Body of pancreas (tissue), 4 donors: ENCODE data around the gene MAEA. TPM values are rescaled to one million over a fixed set of nuclear protein-coding genes. Genes with fewer than 3 reads are reported as not detected.

Source experiments
- ATAC-seq: fragments of 150-250 bp; one replicate; pipeline ENCODE4 v1.9.1; 2016
- DNase-seq, 4 donors: peaks; one replicate each; pipeline ENCODE4 v3.0.0-alpha.2; 2019
- H3K27ac ChIP-seq, 4 donors: fragments of 200-600 bp; sonication (generic); 1 replicate in 3 of 4; 2 replicates in 1 of 4; pipeline versions ENCODE4 v1.5.1 to v1.6.1; 2016 to 2019; ENCODE audit warnings: mild to moderate bottlenecking in 1 of 4, mixed read lengths in 1 of 4, moderate library complexity in 1 of 4
- H3K27me3 ChIP-seq, 2 donors: fragments of 200-600 bp; sonication (generic); one replicate each; pipeline ENCODE4 v1.6.0; 2016; ENCODE audit warnings: mild to moderate bottlenecking in 1 of 2
- H3K36me3 ChIP-seq, 2 donors: fragments of 200-600 bp; sonication (generic); replicated peaks in 1 of 2; 2 replicates each; pipeline ENCODE4 v1.5.1; 2016; ENCODE audit warnings: low read depth in 2 of 2; ENCODE audit not compliant: insufficient read depth in 1 of 2
- H3K4me1 ChIP-seq: fragments of 200-600 bp; sonication (generic); one replicate; pipeline ENCODE4 v1.6.0; 2016
- H3K4me3 ChIP-seq, 2 donors: fragments of 200-600 bp; sonication (generic); 1 replicate in 1 of 2; 2 replicates in 1 of 2; pipeline ENCODE4 v1.5.1; 2016 to 2019
- H3K9me3 ChIP-seq, 3 donors: fragments of 200-600 bp; sonication (generic); 1 replicate in 2 of 3; 2 replicates in 1 of 3; pipeline ENCODE4 v1.5.1; 2016
- POLR2A ChIP-seq, 3 donors: fragments of 450-650 bp; IDR thresholded peaks; one replicate each; pipeline ENCODE4 v1.6.1; 2016; ENCODE audit warnings: antibody characterized with exemption in 3 of 3, mild to moderate bottlenecking in 2 of 3
- WGBS, 2 donors: methylation state at CpG; one replicate each; pipeline ENCODE4 v1.1.5; 2017; 5-methylcytosine and 5-hydroxymethylcytosine counted together
- intact Hi-C: fragments of 100-400 bp; cut with DNase I; formaldehyde crosslinking; loops from one replicate; pipeline ENCODE4 v1.15.1; 2023
- total RNA-seq, 2 donors: library from RNA; depleted of rRNA; stranded (reverse); fragments of >200 nt; gene quantifications; one replicate each; pipeline ENCODE4 v1.1.0, GENCODE V29; 2016
- TF ChIP-seq, protein P1 (sequence below), 7 experiments: fragments of 450-650 bp in 4 of 7; fragments of 200-600 bp in 3 of 7; sonication (generic) in 3 of 7; IDR thresholded peaks; one replicate each; pipeline ENCODE4 v1.5.1; 2016 to 2019; ENCODE audit warnings: antibody characterized with exemption in 7 of 7

Gene MAEA
- total RNA-seq, 2 donors from 2014 or later: 68.7 to 88.0 TPM

DNA sequence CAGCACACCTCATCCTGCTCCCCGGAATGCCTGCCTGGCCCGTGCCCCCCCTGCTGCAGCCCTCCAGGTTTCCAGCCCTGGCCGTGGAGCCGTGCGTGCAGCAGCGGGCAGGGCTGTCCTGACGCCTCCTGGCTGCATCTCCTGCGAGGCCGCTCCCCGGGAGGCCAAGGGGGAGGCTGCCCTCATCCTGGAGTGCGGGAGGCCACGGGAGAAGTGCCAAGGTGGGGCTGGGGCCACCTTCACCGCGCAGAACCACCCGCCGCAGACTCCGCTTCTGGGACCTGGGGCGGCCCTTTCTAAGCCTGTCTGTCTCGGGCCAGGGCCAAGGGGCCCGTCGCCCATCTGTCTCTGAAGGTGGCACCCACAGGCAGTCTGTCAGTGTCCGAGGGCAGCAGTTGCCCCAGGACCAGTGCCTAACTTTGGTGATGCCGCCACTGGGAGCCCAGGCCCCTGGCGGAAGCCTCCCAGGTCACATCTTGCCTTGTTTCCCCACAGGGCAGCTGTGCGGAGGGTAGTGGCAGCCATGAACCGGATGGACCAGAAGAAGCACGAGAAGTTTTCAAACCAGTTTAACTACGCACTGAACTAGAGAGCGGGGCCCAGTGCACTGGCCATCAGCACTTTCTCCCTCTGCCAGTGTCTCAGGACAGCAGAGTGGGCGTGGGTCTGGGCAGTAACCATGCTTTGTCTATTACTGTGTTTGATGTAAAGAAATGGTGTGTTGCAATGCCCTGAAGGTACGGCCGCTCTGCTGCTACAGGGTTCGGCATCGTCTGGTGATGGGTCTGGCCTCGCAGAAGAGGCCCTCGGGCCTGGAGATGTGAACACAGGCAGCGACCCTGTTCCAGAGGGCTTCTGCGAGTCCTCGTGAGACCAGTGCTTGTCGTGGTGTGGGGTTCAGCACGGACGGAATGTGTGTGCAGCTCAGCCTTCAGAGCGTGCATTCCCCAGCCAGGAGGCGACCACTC lies 96.0 kb downstream of the MAEA start:
- Histone ChIP-seq H3K9me3 (no peaks in the 10 kb centered on the region), H3K27ac (no peak overlapping the region), H3K36me3 (peaks cover 0 to 1% of the 10 kb centered on the region in 2 donors), H3K4me3 (no peak overlapping the region), H3K27me3 (no peaks in the 10 kb centered on the region), H3K4me1 (no peaks in the 10 kb centered on the region)
- TF ChIP-seq, protein P1, sequence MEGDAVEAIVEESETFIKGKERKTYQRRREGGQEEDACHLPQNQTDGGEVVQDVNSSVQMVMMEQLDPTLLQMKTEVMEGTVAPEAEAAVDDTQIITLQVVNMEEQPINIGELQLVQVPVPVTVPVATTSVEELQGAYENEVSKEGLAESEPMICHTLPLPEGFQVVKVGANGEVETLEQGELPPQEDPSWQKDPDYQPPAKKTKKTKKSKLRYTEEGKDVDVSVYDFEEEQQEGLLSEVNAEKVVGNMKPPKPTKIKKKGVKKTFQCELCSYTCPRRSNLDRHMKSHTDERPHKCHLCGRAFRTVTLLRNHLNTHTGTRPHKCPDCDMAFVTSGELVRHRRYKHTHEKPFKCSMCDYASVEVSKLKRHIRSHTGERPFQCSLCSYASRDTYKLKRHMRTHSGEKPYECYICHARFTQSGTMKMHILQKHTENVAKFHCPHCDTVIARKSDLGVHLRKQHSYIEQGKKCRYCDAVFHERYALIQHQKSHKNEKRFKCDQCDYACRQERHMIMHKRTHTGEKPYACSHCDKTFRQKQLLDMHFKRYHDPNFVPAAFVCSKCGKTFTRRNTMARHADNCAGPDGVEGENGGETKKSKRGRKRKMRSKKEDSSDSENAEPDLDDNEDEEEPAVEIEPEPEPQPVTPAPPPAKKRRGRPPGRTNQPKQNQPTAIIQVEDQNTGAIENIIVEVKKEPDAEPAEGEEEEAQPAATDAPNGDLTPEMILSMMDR (IDR thresholded peaks at IDR 0.05): no peak
- no peak for TF ChIP-seq POLR2A (IDR thresholded peaks at IDR 0.05)
- 94 to 98% methylated on average over 24 to 39 of the region's 44 CpGs for WGBS, 2 donors
- DNase-seq (peak in 2 of 4 donors; percentile 6 to 7), ATAC-seq (no peak)
- intact Hi-C loops: no loop called here

Other genes starting within 250 kb of the MAEA start
- gene RNF212, start 176.3 kb upstream of the MAEA start, total RNA-seq: 10 to 100 TPM in 1 of 2 donors, 1 to 10 TPM in 1; 8.2 to 20.5 TPM
- gene SPON2, start 117.3 kb upstream of the MAEA start, total RNA-seq: 10 to 100 TPM; 25.4 to 33.5 TPM
- 100 to 1,000 TPM; 148 to 458 TPM for gene CTBP1, start 40.8 kb upstream of the MAEA start, total RNA-seq
- 10 to 100 TPM; 18.2 to 26.0 TPM for gene UVSSA, start 57.3 kb downstream of the MAEA start, total RNA-seq
- not detected for gene NKX1-1, start 116.6 kb downstream of the MAEA start, total RNA-seq